NOMO-1 (cell line): ENCODE results near the gene YIF1A.
"Not testable (repeated sequence)": the region's sequence is repeated elsewhere in the genome, so short reads cannot be mapped to it uniquely, and the experiment has no call there.

Experiments
- DNase-seq, 2 experiments: peaks; one replicate each; lab custom pipeline; 2025; ENCODE audit not compliant: unreplicated experiment in 2 of 2; lab: John Stamatoyannopoulos, UW

The YIF1A gene

DNA sequence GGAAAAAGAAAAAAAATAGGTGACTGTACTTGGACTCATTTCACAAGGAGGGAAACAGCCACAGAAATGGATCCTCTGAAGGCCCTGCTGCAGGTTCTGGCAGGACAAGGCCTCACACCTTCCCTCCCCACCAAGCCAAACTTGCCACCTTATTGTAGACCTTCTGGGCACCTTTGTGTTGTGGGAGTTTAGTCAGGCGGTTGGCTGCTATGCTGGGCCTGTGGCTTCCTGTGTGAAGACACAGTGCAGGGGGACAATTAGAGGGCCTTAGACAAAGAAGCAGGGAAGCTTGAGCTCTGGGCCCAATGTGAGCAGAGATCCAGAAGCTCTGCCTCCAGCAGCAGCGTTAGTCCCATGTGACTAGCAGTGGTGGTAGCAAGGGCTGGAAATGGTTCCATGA, 16.3 kb downstream of the YIF1A start:
- DNase-seq = no peak

DNA sequence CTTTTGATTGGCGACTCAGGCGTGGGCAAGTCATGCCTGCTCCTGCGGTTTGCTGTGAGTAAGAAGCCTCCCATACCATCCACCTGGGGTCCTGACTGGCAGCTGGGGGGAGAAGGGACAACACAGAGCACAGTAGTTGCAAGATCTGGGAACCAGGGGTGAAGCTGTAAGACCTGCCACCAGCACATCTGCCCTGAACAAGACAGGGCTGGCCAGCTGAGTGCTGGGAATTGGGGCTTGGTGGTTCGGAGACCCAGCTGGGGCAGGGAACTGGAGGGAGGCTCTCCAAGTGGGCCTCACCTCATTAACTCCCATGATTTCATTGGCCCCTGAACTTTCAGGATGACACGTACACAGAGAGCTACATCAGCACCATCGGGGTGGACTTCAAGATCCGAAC, 17.1 kb downstream of the YIF1A start:
- no peak for DNase-seq

DNA sequence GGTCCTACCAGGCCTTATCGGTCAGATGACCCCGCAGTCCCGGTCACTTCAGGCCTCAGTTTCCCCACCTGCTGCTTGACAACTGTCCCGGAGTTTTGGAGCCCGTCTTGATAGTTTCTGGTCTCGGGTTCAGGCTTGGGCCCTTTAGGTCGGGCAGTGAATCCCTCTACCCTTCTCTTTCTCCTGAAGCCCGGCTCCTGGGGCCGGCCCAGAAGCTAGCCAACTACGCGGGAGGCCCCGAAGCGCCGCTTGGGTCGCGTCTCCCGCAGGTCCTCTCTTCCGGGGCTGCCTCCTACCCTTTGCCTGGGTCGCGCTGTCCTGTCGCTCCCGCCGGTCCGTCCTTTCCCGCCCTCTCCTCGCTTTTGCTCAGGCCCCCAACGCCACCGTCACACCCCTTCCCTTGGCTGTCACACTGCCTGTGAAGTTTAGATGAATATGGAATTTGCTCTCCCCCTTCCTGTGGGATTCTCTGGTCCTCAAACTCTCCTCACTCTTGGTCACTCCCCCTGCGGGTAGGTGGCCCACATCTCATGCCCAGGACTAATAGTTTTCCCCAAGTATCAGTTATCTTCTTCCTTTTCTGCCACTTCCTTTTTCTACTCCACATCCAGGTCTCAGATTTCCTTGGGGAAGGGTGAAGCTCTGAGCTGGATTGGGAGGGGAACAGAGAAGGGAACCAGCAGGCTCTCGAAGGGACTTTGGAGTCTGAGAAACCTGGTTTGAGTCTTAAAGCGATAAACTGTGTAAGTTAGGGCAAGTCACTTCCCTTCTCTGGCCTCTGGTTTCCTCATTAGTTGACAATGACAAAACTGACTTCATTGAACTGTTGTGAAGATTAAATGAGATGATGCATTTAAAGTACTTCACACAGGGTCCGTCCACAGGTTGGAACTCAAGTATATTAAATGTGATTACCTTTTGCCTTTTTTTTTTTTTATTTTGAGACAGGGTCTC, 19.7 kb downstream of the YIF1A start:
- DNase-seq = peak; percentile 49 to 74

DNA sequence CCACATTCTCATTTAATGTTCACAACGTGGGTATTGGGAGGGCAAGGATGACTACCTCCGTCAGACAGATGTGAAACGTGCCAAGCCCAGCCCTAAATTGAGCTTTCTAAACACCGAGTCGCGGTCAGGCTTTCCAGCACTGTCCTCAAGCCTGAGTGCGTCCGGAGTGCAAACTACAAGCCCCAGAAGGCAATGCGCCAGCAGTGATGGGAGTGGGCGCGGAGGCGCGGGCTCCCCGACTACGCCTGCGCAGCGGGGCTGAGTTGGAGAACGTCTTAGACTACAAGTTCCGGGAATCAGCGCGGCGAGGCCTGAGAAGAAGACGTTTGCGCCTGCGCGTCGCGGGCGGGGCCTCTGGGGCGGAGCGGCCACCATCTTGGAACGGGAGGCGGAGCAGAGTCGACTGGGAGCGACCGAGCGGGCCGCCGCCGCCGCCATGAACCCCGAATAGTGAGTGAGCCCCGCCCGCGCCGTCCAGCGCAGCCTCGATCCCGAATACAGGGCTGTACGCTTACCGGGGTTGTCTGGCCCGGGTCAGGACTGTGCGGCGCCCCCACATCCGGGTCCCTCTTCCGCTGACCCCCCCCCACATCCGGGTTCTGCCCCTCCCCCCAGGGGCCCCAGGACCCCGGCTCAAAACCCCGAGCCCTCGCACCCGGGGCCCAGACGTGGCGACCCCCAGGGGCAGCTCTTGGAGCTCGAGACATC, 20.5 kb downstream of the YIF1A start, which contains the start of gene RAB1B:
Gene RAB1B (plus strand): TSS at position 396 of the 708 bp plus-strand sequence. CDS start 41 bp downstream, at position 437.
- DNase-seq = peak; percentile 98 to 99

DNA sequence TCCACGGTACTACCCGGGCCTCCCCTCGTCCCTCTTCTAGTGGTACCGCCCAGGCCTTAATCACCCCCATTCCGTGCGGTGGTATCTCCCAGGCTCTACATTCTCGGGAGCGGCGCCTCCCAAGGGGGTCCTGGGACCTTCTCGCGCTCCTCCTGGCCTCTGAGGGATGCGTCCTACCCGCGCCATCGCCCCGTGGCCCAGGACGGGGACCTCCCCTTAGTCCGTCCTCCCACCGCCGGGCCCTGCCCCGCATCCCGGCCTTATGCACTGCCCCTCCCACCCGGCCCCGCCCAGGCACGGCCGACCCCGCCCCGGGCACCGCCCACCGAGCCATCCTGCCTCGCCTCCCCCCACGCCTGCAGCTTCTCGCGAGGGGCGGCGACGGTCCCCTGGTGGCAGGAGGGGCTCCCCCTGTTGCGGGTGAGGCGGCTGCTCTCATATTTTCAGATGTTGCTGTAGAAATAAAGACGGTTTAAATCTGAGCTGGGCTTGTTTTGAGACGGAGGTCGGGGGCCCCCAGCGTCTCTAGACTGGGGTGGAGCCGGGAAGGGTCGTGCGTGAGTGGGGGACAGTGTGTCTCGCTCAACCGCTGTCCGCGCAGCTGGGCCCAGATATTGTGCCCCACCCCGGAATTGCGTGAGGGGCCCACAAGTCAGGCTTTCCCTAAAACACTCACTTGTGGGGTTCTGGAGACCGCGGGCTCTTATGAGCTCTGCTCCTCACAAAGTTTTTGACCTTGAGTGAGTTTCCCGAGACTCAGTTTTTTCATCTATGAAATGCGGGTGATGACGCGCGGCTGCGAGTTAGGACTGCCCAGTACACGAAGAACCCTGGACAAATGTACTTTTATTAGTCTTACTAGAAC, 21.3 kb downstream of the YIF1A start:
- DNase-seq = peak; percentile 68

DNA sequence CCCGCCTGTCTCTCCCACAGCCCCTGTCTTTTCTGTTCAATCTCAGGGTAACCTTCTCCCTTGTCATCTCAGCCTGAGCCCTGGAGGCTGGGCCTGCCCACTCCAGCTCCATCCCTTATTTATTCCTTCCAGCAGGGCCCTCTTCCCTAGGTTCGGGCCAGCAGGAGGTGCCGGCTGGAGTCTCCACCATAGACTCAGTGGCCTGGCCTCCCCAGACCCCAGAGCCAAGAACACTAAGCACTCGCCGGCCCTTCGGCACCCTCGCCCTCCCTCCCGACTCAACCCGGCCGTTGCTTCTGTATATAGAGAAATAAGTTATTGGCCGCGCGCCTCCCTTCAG, 21.9 kb downstream of the YIF1A start:
- no peak for DNase-seq

DNA sequence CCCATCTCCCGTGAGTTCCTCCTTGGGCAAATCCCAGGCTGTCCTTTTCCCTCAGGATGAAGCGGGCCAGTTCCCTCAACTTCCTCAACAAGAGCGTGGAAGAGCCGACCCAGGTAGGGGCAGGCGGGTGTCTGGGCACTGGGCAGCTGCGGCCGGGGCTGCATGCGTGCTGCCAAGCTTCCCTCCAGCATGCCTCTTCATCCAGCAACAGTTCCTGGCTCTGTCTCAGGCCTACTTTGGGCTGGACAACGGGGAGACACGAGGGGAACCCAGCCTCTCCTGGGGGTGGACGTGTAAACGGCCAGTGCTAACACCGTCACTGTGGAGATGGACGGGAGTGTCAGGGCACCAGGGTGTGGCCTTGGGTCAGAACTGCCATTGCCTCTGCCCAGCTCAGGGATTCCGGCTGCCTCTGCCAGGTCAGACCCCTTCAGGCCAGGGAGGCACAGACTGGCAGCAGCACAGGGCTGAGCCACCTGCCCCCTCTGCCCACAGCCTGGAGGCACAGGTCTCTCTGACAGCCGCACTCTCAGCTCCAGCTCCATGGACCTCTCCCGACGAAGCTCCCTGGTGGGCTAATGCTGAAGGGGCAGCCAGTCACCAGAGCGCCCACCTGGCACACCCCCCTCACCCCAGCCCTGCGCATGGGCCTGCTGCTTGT, 22.4 kb downstream of the YIF1A start:
- DNase-seq = no peak

DNA sequence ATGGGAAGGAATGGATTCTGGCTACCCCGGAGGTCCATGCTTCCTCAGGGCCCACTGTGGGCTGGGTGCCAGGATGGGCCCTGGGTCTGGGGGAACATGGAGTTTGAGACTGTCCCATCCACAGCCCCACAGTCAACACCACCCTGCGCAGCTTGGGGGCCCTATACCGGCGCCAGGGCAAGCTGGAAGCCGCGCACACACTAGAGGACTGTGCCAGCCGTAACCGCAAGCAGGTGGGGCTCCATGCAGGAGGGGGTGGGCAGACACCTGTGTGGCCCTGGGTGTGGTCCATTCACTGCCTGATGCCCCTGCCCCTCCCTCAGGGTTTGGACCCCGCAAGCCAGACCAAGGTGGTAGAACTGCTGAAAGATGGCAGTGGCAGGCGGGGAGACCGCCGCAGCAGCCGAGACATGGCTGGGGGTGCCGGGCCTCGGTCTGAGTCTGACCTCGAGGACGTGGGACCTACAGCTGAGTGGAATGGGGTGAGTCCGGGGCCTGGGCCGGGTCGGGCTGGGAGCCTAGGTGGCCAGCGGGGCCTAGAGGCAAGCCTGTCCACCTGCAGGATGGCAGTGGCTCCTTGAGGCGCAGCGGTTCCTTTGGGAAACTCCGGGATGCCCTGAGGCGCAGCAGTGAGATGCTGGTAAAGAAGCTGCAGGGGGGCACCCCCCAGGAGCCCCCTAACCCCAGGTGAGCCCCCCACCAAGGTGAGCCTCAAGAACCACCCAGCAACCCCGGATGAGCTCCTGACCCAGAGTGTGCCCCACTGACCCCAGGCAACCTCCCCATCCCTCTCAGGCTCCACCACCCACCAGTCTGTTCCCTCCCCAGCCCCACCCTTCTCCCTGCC, 23.2 kb downstream of the YIF1A start:
- no peak for DNase-seq

DNA sequence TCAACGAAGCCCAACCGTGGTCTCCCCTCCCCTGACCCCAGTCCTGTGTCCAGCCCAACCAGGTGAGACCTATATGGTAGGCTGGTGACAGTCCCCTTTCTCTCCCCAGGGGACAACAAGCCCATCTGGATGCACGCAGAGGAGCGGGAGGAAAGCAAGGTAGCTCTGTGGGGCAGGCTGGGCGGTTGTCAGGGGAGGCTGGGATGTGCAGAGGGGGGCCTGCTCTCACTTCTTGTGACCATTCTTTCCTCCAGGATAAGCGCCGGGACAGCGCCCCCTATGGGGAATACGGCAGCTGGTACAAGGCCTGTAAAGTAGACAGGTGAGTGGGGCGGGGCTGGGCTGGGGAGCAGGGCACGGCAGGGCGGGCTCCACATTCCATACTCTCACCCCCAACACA, 24.0 kb downstream of the YIF1A start:
- no peak for DNase-seq

DNA sequence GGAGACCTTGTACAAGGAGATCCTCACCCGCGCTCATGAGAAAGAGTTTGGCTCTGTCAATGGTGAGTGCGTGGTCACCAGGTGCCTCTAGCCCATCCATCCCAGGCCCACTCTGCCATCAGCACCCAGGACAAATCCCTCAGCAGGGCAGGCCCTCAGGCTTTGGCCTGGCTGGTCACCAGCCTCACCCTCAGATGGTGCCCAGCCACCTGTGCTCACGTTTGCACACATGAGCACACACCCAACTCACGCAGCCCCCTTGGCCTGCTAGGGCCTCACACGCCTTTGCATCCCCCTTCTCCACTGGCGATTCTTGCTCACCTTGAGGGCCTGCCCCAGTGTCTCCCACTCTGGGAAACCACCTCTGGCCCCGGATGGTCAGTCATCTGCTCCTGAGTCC, 24.6 kb downstream of the YIF1A start:
- no peak for DNase-seq

DNA sequence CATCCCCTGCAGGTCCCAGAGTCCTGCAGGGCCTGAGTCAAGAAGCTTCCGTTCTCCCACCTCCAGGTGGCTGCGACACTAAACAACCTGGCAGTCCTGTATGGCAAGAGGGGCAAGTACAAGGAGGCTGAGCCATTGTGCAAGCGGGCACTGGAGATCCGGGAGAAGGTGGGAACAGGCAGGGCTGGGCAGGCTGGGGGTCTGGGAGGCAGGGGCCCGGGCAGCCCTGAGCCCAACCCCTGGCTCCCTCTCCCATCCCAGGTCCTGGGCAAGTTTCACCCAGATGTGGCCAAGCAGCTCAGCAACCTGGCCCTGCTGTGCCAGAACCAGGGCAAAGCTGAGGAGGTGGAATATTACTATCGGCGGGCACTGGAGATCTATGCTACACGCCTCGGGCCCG, 25.2 kb downstream of the YIF1A start:
- DNase-seq = no peak

DNA sequence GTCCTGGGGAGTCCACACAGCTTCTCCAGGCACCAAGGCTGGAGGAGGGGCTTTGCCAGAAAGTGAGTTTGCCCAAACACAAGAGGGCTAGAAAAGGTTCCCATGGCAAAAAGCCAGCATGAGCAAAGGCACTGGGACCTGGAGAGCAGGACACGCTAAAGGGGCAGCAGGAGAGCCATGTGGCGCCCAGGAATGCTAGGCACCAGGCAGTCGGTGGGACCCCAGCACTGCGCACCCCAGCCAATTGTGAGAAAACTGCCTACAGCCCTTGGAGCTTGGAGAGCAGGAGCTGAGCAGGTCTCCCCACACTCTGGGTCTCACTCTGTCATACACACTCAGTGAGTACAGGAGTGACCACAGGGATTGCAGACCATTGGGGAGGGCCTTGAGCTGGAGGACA, 25.7 kb downstream of the YIF1A start:
- DNase-seq = no peak

DNA sequence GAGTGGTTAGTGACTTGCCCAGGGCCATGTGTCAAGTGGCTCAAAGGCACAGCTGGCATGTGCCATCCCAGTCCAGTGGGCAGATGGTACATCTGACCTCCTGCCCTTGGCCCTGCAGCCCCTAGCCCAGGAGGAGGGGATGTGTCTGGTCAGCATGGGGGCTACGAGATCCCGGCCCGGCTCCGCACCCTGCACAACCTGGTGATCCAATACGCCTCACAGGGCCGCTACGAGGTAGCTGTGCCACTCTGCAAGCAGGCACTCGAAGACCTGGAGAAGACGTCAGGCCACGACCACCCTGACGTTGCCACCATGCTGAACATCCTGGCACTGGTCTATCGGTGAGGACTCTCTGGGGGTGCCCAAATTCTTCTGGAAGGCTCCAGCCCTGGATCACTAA, 26.2 kb downstream of the YIF1A start:
- no peak for DNase-seq

DNA sequence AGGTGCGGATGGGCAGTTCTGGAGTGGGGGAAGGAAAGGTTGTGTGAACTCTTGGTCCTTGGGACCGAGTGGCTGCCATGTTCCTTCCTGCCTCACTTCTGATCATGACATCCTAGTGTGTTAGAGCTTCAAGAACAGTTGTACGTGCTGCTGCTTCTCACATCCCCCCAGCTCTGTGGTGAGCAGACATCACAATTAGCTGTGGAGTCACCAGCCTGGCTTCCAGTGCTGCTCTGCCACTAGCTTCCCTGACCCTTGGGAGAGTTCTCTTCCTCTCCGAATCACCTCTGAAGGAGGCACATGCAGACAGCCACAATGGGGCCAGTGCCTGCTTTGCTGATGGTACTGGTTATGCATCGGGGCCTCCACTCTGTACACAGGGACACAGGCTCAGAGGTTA, 26.8 kb downstream of the YIF1A start:
- no peak for DNase-seq

DNA sequence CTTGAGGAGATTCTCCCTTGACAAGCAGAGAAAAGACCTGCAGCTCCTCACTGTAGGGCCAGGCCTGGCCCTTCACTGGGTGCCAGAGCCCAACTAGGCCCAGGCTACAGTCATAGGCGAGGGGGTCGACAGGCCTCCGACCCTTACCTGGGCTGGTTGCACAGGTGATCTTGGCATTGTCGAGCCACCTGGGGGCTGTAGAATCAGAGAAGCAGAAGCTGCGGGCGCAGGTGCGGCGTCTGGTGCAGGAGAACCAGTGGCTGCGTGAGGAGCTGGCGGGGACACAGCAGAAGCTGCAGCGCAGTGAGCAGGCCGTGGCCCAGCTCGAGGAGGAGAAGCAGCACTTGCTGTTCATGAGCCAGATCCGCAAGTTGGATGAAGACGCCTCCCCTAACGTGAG, 27.4 kb downstream of the YIF1A start:
- no peak for DNase-seq

DNA sequence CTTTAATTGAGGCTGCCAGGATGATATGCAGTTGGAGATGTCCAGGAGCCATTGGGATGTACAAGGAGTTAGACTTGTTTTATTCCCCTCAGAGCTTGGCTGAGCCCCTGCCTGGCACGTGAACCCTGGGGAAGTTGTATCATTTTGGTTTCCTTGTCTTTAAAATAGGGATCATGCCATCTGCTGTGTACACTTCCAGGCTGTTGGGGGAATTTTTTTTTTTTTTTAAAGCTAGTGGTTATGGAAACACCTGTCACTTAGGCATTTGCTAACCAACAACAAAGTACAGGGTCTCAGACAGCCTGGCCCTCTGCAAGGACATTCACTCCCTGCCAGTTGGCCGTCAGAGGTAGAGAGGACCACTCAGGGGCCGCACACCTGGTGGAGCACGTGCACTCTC, 29.0 kb downstream of the YIF1A start:
- no peak for DNase-seq

DNA sequence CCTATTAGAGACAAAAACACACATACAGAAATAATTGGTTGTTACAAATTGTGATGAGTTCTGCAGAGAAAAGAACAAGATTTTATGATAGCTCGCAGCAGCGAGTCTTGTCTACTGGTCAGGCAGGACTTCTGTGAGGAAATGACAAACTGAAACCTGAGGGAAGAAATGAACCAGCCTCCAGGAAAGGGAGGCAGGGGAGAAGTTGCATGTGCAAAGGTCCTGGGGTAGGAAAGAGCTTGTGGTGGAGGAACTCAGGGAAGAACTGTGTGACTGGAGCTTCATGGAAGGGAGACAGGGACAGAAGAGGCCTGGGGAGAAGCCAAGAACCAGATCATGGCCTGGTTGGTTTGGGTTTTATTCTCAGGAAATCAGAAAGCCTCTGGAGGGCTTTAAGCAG, 29.7 kb downstream of the YIF1A start:
- no peak for DNase-seq

DNA sequence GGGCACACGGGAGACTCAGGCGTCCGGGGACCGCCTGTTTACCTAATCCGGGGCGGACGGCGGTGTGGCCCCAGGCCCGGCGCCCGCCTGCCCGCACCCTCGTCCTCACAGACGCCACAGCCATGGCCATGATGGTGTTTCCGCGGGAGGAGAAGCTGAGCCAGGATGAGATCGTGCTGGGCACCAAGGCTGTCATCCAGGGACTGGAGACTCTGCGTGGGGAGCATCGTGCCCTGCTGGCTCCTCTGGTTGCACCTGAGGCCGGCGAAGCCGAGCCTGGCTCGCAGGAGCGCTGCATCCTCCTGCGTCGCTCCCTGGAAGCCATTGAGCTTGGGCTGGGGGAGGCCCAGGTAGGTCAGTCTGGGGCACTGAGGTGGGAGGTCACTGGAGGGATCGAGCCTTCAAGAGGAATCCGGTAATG, 30.5 kb downstream of the YIF1A start:
- DNase-seq = no peak

DNA sequence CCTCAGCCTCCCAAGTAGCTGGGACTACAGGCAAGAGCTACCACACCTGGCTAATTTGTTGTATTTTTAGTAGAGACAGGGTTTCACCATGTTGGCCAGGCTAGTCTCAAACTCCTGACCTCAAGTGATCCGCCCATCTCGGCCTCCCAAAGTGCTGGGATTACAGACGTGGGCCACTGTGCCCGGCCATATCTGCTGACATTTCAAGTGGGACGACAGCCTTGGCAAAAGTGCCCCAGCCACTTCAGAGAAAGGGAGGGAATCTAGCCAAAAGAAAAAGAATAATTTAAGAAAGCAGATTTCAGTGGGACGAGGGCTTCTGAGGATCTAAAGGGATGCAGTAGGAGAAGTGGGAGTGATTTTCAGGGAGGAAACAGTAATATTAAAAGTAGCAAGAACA, 35.9 kb downstream of the YIF1A start:
- not testable (repeated sequence) for DNase-seq

DNA sequence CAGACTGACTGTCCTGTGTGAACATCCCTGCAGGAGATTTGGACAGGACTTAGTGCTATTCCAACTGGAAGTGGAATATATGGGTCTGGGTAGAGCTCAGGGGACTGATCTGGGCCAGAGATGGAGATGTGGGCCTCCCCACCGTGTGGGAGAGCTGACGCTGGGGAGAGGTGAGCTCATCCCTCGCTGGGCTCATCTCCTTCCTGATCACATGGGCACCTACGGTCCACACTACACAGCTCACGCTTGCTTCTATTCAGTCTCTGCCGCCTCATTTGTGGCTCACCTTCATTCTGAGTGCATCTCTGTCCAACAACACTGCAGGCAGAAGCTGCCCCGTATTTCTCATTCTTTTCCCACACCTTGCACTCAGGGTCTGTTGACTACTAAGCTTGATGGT, 37.1 kb downstream of the YIF1A start:
- no peak for DNase-seq
